HepG2 (cell line): ENCODE data around the gene GGA1. TPM values are rescaled to one million over a fixed set of nuclear protein-coding genes. Genes with fewer than 3 reads are reported as not detected.

Experiments used
- CAMTA2 ChIP-seq: sonication (generic); formaldehyde crosslinking; IDR thresholded peaks from 2 replicates; pipeline ENCODE4 v1.4.0; 2020; ENCODE audit warnings: mild to moderate bottlenecking, missing genetic modification reagents, borderline replicate concordance
- NFKBIZ ChIP-seq: IDR thresholded peaks from 2 replicates; pipeline ENCODE4 v1.6.1; 2018; ENCODE audit warnings: missing genetic modification reagents, missing compliant biosample characterization
- PHB2 ChIP-seq: fragments of 450-650 bp; IDR thresholded peaks from 2 replicates; pipeline ENCODE4 v1.6.1; 2018; ENCODE audit not compliant: partially characterized antibody
- RNF2 ChIP-seq: fragments of 450-650 bp; conservative IDR thresholded peaks from 2 replicates; pipeline ENCODE4 v1.6.1; 2016; ENCODE audit warnings: low read depth
- ZFP82 ChIP-seq: sonication (generic); formaldehyde crosslinking; IDR thresholded peaks from 2 replicates; pipeline ENCODE4 v1.5.1; 2020; ENCODE audit warnings: mild to moderate bottlenecking, missing genetic modification reagents, borderline replicate concordance
- ZNF10 ChIP-seq: sonication (generic); formaldehyde crosslinking; IDR thresholded peaks from 2 replicates; pipeline ENCODE4 v1.4.0; 2020; ENCODE audit warnings: mild to moderate bottlenecking, low read depth, missing genetic modification reagents, borderline replicate concordance
- ZNF101 ChIP-seq: sonication (generic); formaldehyde crosslinking; IDR thresholded peaks from 2 replicates; pipeline ENCODE4 v1.4.0; 2020; ENCODE audit warnings: mild to moderate bottlenecking, low read depth, missing genetic modification reagents, borderline replicate concordance
- ZNF12 ChIP-seq: sonication (generic); formaldehyde crosslinking; IDR thresholded peaks from 2 replicates; pipeline ENCODE4 v1.5.0; 2020; ENCODE audit warnings: missing genetic modification reagents
- ZNF367 ChIP-seq: sonication (generic); formaldehyde crosslinking; IDR thresholded peaks from 2 replicates; pipeline ENCODE4 v1.4.0; 2020; ENCODE audit warnings: missing genetic modification reagents, borderline replicate concordance
- ZNF547 ChIP-seq: sonication (generic); formaldehyde crosslinking; IDR thresholded peaks from 2 replicates; pipeline ENCODE4 v1.5.1; 2020; ENCODE audit warnings: mild to moderate bottlenecking, missing genetic modification reagents
- ZNF552 ChIP-seq: sonication (generic); formaldehyde crosslinking; IDR thresholded peaks from 2 replicates; pipeline ENCODE4 v1.9.0; 2022; ENCODE audit warnings: missing genetic modification reagents, mild to moderate bottlenecking, borderline replicate concordance
- ZNF567 ChIP-seq: sonication (generic); formaldehyde crosslinking; IDR thresholded peaks from 2 replicates; pipeline ENCODE4 v1.8.1; 2023; ENCODE audit warnings: mild to moderate bottlenecking, missing genetic modification reagents, borderline replicate concordance
- ZNF773 ChIP-seq: sonication (generic); formaldehyde crosslinking; IDR thresholded peaks from 2 replicates; pipeline ENCODE4 v1.4.0; 2020; ENCODE audit warnings: missing genetic modification reagents, borderline replicate concordance
- polyA plus RNA-seq, 8 experiments: library from polyadenylated mRNA; depleted of rRNA in 3 of 8; stranded (reverse) in 7 of 8; unstranded in 1 of 8; fragments of >200 nt; fragmentation: Illumina TruSeq in 4 of 8; extraction: Trizol in 4 of 8; gene quantifications; 2 replicates each; pipeline versions ENCODE4 v1.2.1 to v1.2.3, GENCODE V29; 2011 to 2016; ENCODE audit warnings: low read depth in 4 of 8, missing spikeins in 1 of 8, mixed read lengths in 1 of 8; ENCODE audit not compliant: insufficient read depth in 1 of 8
- total RNA-seq, 5 experiments: library from RNA; depleted of rRNA; stranded (reverse); fragments of >200 nt; fragmentation: Illumina TruSeq; extraction: Trizol; gene quantifications; 2 replicates each; pipeline ENCODE4 v1.2.3, GENCODE V29; 2016; ENCODE audit warnings: low read depth in 1 of 5
- TF ChIP-seq, protein P1 (sequence below): sonication (generic); formaldehyde crosslinking; IDR thresholded peaks from 2 replicates; pipeline ENCODE4 v1.4.0; 2020; ENCODE audit warnings: missing genetic modification reagents
- TF ChIP-seq, protein P2 (sequence below): sonication (generic); formaldehyde crosslinking; IDR thresholded peaks from 2 replicates; pipeline ENCODE4 v1.5.0; 2020; ENCODE audit warnings: missing genetic modification reagents
- TF ChIP-seq, protein P3 (sequence below): sonication (generic); formaldehyde crosslinking; IDR thresholded peaks from 2 replicates; pipeline ENCODE4 v1.4.0; 2020; ENCODE audit warnings: mild to moderate bottlenecking, missing genetic modification reagents

Gene GGA1
- total and polyA plus RNA-seq, 2 of the 13 experiments (the other 11 are each of a cell fraction or from before 2014, with no cell fraction given), result 29.1 to 87.2 TPM

DNA sequence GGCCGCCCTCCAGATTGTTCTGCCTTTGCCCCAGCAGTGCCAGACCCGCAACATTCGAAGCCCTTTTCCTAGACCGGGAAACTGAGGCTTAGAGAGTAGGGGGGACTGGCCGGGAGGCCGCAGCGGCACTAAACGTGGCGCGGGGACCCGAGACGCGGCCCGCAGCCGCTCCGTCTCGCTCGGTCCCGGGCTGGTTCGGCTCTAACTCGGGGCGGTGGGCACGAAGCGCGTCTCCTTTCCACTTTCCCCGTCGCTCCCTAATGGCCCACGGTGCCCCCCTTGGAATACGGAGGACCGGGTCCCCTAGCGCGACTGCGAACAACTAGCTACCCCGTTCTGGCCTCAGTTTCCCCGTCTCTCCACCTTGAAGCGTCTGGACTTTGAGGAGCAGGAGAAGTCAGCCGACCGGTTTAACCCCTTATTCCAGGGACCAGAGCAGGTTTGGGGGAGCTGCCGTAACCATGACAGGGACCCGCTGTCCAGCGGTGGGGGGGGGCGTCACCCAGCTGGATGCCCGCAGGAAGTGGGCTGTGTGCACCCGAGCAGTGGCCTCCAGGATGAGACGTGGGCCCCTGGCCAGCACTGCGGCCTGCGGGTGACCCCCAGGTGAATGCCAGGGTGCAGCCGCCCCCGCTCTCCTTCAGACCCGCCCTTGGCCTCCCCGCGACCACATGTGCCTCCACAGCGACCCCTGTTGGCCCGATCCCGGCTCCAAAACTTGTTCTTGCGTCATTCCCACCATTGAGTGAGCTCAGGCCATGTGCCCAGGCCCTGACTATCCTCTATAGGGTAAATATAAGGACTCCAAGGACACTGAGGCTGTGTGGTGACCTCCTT, 47.2 kb upstream of the GGA1 start (continued):
- TF ChIP-seq, protein P1, sequence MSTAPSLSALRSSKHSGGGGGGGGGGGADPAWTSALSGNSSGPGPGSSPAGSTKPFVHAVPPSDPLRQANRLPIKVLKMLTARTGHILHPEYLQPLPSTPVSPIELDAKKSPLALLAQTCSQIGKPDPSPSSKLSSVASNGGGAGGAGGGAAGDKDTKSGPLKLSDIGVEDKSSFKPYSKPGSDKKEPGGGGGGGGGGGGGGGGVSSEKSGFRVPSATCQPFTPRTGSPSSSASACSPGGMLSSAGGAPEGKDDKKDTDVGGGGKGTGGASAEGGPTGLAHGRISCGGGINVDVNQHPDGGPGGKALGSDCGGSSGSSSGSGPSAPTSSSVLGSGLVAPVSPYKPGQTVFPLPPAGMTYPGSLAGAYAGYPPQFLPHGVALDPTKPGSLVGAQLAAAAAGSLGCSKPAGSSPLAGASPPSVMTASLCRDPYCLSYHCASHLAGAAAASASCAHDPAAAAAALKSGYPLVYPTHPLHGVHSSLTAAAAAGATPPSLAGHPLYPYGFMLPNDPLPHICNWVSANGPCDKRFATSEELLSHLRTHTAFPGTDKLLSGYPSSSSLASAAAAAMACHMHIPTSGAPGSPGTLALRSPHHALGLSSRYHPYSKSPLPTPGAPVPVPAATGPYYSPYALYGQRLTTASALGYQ (CRISPR knock-in tag), result peak; percentile 81; the same call in 1 of the 2 replicates
- TF ChIP-seq ZNF552 (peak; percentile 84; the same call in 1 of the 2 replicates), ZNF367 (CRISPR knock-in tag) (0 out of 2 replicates have a peak, but pooled peaks have one; percentile 74), ZNF773 (CRISPR knock-in tag) (no peak), RNF2 (peak; percentile 55; the same call in 1 of the 2 replicates), ZNF10 (CRISPR knock-in tag) (no peak), ZNF12 (0 out of 2 replicates have a peak, but pooled peaks have one; percentile 34), PHB2 (no peak), ZFP82 (CRISPR knock-in tag) (no peak), ZNF101 (no peak), NFKBIZ (CRISPR knock-in tag) (0 out of 2 replicates have a peak, but pooled peaks have one; percentile 86), ZNF567 (CRISPR knock-in tag) (0 out of 2 replicates have a peak, but pooled peaks have one; percentile 1), CAMTA2 (CRISPR knock-in tag) (no peak), ZNF547 (peak; percentile 61; the same call in 1 of the 2 replicates)
- TF ChIP-seq, protein P2, sequence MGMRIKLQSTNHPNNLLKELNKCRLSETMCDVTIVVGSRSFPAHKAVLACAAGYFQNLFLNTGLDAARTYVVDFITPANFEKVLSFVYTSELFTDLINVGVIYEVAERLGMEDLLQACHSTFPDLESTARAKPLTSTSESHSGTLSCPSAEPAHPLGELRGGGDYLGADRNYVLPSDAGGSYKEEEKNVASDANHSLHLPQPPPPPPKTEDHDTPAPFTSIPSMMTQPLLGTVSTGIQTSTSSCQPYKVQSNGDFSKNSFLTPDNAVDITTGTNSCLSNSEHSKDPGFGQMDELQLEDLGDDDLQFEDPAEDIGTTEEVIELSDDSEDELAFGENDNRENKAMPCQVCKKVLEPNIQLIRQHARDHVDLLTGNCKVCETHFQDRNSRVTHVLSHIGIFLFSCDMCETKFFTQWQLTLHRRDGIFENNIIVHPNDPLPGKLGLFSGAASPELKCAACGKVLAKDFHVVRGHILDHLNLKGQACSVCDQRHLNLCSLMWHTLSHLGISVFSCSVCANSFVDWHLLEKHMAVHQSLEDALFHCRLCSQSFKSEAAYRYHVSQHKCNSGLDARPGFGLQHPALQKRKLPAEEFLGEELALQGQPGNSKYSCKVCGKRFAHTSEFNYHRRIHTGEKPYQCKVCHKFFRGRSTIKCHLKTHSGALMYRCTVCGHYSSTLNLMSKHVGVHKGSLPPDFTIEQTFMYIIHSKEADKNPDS (CRISPR knock-in tag), result no peak
- TF ChIP-seq, protein P3, sequence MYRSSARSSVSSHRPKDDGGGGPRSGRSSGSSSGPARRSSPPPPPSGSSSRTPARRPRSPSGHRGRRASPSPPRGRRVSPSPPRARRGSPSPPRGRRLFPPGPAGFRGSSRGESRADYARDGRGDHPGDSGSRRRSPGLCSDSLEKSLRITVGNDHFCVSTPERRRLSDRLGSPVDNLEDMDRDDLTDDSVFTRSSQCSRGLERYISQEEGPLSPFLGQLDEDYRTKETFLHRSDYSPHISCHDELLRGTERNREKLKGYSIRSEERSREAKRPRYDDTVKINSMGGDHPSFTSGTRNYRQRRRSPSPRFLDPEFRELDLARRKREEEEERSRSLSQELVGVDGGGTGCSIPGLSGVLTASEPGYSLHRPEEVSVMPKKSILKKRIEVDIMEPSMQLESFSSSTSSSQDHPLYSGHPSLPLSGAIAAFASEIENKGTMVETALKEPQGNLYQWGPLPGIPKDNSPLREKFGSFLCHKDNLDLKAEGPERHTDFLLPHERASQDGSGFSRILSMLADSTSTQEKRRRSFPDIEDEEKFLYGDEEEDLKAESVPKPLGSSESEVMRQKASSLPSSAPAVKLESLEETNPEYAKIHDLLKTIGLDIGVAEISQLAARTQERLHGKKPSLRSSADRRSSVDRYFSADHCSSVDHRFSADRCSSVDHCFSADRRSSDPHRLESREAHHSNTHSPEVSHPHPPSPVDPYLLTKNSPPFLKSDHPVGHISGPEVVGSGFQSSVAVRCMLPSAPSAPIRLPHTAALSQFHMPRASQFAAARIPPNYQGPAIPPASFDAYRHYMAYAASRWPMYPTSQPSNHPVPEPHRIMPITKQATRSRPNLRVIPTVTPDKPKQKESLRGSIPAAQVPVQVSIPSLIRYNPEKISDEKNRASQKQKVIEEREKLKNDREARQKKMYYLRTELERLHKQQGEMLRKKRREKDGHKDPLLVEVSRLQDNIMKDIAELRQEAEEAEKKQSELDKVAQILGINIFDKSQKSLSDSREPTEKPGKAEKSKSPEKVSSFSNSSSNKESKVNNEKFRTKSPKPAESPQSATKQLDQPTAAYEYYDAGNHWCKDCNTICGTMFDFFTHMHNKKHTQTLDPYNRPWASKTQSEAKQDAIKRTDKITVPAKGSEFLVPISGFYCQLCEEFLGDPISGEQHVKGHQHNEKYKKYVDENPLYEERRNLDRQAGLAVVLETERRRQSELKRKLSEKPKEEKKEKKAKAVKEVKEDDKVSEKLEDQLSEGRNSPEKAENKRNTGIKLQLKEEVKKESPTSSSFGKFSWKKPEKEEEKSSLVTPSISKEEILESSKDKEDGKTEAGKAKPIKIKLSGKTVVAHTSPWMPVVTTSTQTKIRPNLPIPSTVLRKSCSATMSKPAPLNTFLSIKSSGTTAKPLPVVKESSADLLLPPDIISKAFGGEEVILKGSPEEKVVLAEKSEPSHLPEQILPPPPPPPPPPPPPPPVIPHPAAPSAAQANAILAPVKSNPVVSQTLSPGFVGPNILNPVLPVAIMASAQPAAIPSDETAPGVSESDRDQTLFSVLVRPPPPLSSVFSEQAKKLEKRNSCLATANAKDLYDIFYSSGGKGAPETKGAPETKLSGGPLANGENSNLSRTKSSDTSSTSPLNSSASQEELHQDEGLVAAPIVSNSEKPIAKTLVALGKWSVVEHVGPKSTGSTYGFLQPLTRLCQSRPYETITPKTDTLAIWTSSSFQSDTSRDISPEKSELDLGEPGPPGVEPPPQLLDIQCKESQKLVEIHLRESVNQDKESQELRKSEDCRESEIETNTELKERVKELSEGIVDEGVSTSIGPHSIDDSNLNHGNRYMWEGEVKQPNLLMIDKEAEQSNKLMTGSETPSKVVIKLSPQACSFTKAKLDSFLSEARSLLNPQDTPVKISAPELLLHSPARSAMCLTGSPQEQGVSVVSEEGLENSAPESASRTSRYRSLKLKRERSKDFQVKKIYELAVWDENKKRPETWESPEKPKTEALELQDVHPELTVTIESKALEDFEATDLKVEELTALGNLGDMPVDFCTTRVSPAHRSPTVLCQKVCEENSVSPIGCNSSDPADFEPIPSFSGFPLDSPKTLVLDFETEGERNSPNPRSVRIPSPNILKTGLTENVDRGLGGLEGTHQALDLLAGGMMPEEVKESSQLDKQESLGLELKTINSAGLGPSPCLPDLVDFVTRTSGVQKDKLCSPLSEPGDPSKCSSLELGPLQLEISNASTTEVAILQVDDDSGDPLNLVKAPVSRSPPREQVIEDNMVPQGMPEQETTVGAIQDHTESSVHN (CRISPR knock-in tag), result no peak; the same call in 1 of the 2 replicates
